Upper lobe of left lung (tissue), 6 donors: ENCODE data around the gene AFF3. TPM values are rescaled to one million over a fixed set of nuclear protein-coding genes. Genes with fewer than 3 reads are reported as not detected.
A peak's percentile ranks its signal among the peaks of the same experiment; 100 is the strongest.

ENCODE experiments used
- ATAC-seq, 2 donors: fragments of 200-7000 bp; cut with Tn5 transposase; one replicate each; pipeline ENCODE4 v1.9.1; 2022; ENCODE audit warnings: mild to moderate bottlenecking in 2 of 2, moderate library complexity in 2 of 2; ENCODE audit not compliant: low FRiP score in 2 of 2
- DNase-seq, 2 donors: peaks; one replicate each; pipeline ENCODE4 v3.0.0-alpha.2; 2019 to 2020
- H3K27ac ChIP-seq, 4 donors: fragments of 200-600 bp; sonication (generic); one replicate each; pipeline ENCODE4 v1.5.1; 2016 to 2019
- H3K27me3 ChIP-seq, 4 donors: fragments of 200-600 bp; sonication (generic); one replicate each; pipeline ENCODE4 v1.5.1; 2017 to 2019
- H3K36me3 ChIP-seq, 4 donors: fragments of 200-600 bp; sonication (generic); one replicate each; pipeline ENCODE4 v1.5.1; 2016 to 2019
- H3K4me1 ChIP-seq, 4 donors: fragments of 200-600 bp; sonication (generic); one replicate each; pipeline ENCODE4 v1.5.1; 2018 to 2019
- H3K4me3 ChIP-seq, 4 donors: fragments of 200-600 bp; sonication (generic); one replicate each; pipeline ENCODE4 v1.5.1; 2017 to 2019; ENCODE audit warnings: mild to moderate bottlenecking in 2 of 4, moderate library complexity in 1 of 4
- H3K9me3 ChIP-seq, 4 donors: fragments of 200-600 bp; sonication (generic); one replicate each; pipeline ENCODE4 v1.5.1; 2018 to 2019
- CTCF ChIP-seq, 6 experiments: fragments of 450-650 bp in 4 of 6; fragments of 200-600 bp in 2 of 6; sonication (generic) in 2 of 6; IDR thresholded peaks; one replicate each; pipeline ENCODE4 v1.5.1; 2016 to 2019; ENCODE audit warnings: antibody characterized with exemption in 6 of 6
- EP300 ChIP-seq, 4 donors: sonication (generic); formaldehyde crosslinking; IDR thresholded peaks; one replicate each; pipeline ENCODE4 v1.5.1; 2017; ENCODE audit warnings: antibody characterized with exemption in 4 of 4, control low read depth in 2 of 4
- POLR2A ChIP-seq, 4 donors: fragments of 450-650 bp; IDR thresholded peaks; one replicate each; pipeline ENCODE4 v1.5.1; 2016 to 2017; ENCODE audit warnings: antibody characterized with exemption in 4 of 4, mild to moderate bottlenecking in 2 of 4
- POLR2AphosphoS5 ChIP-seq, 2 donors: sonication (generic); formaldehyde crosslinking; IDR thresholded peaks; one replicate each; pipeline ENCODE4 v1.5.1; 2017; ENCODE audit warnings: antibody characterized with exemption in 2 of 2
- WGBS, 2 donors: methylation state at CpG; one replicate each; pipeline ENCODE4 v1.1.5; 2017 to 2018; 5-methylcytosine and 5-hydroxymethylcytosine counted together
- total RNA-seq, 6 donors: library from RNA; depleted of rRNA in 4 of 6; stranded (reverse); fragments of >200 nt in 4 of 6; gene quantifications; one replicate each; pipeline versions ENCODE4 v1.1.0 to v1.2.1, GENCODE V29; 2016 to 2021
- donor health status: DM: no; HTN: no; CAD: no; lungs with moderate emphysema.
- donor health status: DM: no; HTN: yes; CAD: no; lungs with severe emphysema.

AFF3 gene
- total RNA-seq, 6 donors from 2014 or later = 21.0 to 195 (median 47.9) TPM

GRCh38 chr2:99858951-99859596 lies 283.3 kb downstream of the AFF3 start:
- Histone ChIP-seq H3K27me3 (no peaks in the 10 kb centered on the region), H3K9me3 (no peaks in the 10 kb centered on the region), H3K27ac (no peak overlapping the region), H3K36me3 (no peaks in the 10 kb centered on the region), H3K4me3 (no peak overlapping the region), H3K4me1 (peaks cover 2 to 17% (median 13%) of the 10 kb centered on the region in 4 donors)
- TF ChIP-seq EP300 (IDR thresholded peaks at IDR 0.05) = no peak
- no peak for TF ChIP-seq POLR2AphosphoS5 (IDR thresholded peaks at IDR 0.05)
- TF ChIP-seq POLR2A (IDR thresholded peaks at IDR 0.05) = no peak
- TF ChIP-seq CTCF (IDR thresholded peaks at IDR 0.05) = no peak
- DNase-seq (no peak), ATAC-seq (peak in 1 of 2 donors; percentile 44)
- WGBS, 2 donors = 89 to 91% methylated on average over 6 of the region's 6 CpGs

- 87 to 96% methylated on average over 4 of the region's 4 CpGs for WGBS, 2 donors
Measured at GRCh38 chr2:99857867-99858444, 284.4 kb downstream of the AFF3 start.

GRCh38 chr2:99857372-99857771 lies 285.0 kb downstream of the AFF3 start:
- H3K9me3 ChIP-seq = no peaks in the 10 kb centered on the region
- DNase-seq (no peak), ATAC-seq (no peak)
- H3K27me3 ChIP-seq = no peaks in the 10 kb centered on the region
- no peaks in the 10 kb centered on the region for H3K36me3 ChIP-seq
- 92 to 95% methylated on average over 1 of the region's 1 CpG for WGBS, 2 donors
- no peak overlapping the region for H3K4me3 ChIP-seq
- peaks cover 0 to 11% (median 6%) of the 10 kb centered on the region in 4 donors for H3K4me1 ChIP-seq
- H3K27ac ChIP-seq = no peak overlapping the region
- no peak for TF ChIP-seq POLR2AphosphoS5 (IDR thresholded peaks at IDR 0.05)
- no peak for TF ChIP-seq POLR2A (IDR thresholded peaks at IDR 0.05)
- no peak for TF ChIP-seq EP300 (IDR thresholded peaks at IDR 0.05)
- no peak for TF ChIP-seq CTCF (IDR thresholded peaks at IDR 0.05)

More at GRCh38 chr2:99857867-99858444, 284.4 kb downstream of the AFF3 start:
- Histone ChIP-seq H3K9me3 (no peaks in the 10 kb centered on the region), H3K4me3 (no peak overlapping the region), H3K27ac (no peak overlapping the region), H3K27me3 (no peaks in the 10 kb centered on the region), H3K4me1 (peaks cover 0 to 16% (median 9%) of the 10 kb centered on the region in 4 donors), H3K36me3 (no peaks in the 10 kb centered on the region)
- peak in 1 of 2 donors; percentile 22 for ATAC-seq
- no peak for DNase-seq
- no peak for TF ChIP-seq CTCF (IDR thresholded peaks at IDR 0.05)

- H3K4me1 ChIP-seq = peaks cover 0 to 2% (median 0%) of the 10 kb centered on the region in 4 donors
- no peaks in the 10 kb centered on the region for H3K27me3 ChIP-seq
- ATAC-seq (no peak), DNase-seq (no peak)
- WGBS, 2 donors = 87 to 88% methylated on average over 1 of the region's 1 CpG
- H3K27ac ChIP-seq = no peak overlapping the region
- TF ChIP-seq POLR2A (IDR thresholded peaks at IDR 0.05) (no peak), POLR2AphosphoS5 (IDR thresholded peaks at IDR 0.05) (no peak), CTCF (IDR thresholded peaks at IDR 0.05) (no peak), EP300 (IDR thresholded peaks at IDR 0.05) (no peak)
- no peaks in the 10 kb centered on the region for H3K9me3 ChIP-seq
- no peak overlapping the region for H3K4me3 ChIP-seq
- no peaks in the 10 kb centered on the region for H3K36me3 ChIP-seq
Measured at GRCh38 chr2:99856119-99856518, 286.3 kb downstream of the AFF3 start.
